Mesenchymal stem cell (in vitro differentiated cells and primary cell): ENCODE data around the gene CELSR1.

Experiments used
- DNase-seq: peaks from one replicate; pipeline ENCODE4 v3.0.0-alpha.2; 2013
- H2AFZ ChIP-seq: one replicate; pipeline ENCODE4 v1.6.1; 2013; ENCODE audit warnings: low read depth, mild to moderate bottlenecking, control low read depth, inconsistent platforms, low read length, moderate library complexity
- H2AK5ac ChIP-seq: 2 replicates; pipeline ENCODE4 v1.6.1; 2013; ENCODE audit warnings: low read length, moderate library complexity, mild to moderate bottlenecking, inconsistent platforms; ENCODE audit not compliant: severe bottlenecking
- H2BK120ac ChIP-seq: one replicate; pipeline ENCODE4 v1.6.1; 2013; ENCODE audit warnings: low read depth, mild to moderate bottlenecking, inconsistent platforms, low read length, moderate library complexity
- H2BK12ac ChIP-seq, 2 experiments: one replicate each; pipeline ENCODE4 v1.6.1; 2013; ENCODE audit warnings: inconsistent platforms in 2 of 2, low read length in 2 of 2, mild to moderate bottlenecking in 2 of 2, moderate library complexity in 2 of 2, control low read depth in 1 of 2
- H2BK15ac ChIP-seq: one replicate; pipeline ENCODE4 v1.6.1; 2013; ENCODE audit warnings: mild to moderate bottlenecking, low read depth, inconsistent platforms; ENCODE audit not compliant: poor library complexity, severe bottlenecking
- H2BK5ac ChIP-seq: 2 replicates; pipeline ENCODE4 v1.6.1; 2013; ENCODE audit warnings: low read depth, mild to moderate bottlenecking, low read length, control low read depth, inconsistent platforms; ENCODE audit not compliant: poor library complexity, severe bottlenecking
- H3K14ac ChIP-seq, 2 experiments: one replicate each; pipeline ENCODE4 v1.6.1; 2013; ENCODE audit warnings: inconsistent platforms in 2 of 2, low read length in 2 of 2, control low read depth in 1 of 2, mild to moderate bottlenecking in 1 of 2, moderate library complexity in 1 of 2
- H3K18ac ChIP-seq, 2 experiments: one replicate each; pipeline ENCODE4 v1.6.1; 2013; ENCODE audit warnings: inconsistent platforms in 2 of 2, low read length in 2 of 2, control low read depth in 1 of 2, low read depth in 1 of 2, mild to moderate bottlenecking in 1 of 2
- H3K23ac ChIP-seq, 2 experiments: one replicate each; pipeline ENCODE4 v1.6.1; 2013; ENCODE audit warnings: inconsistent platforms in 2 of 2, low read length in 2 of 2, mild to moderate bottlenecking in 2 of 2, moderate library complexity in 2 of 2, control low read depth in 1 of 2
- H3K27ac ChIP-seq: 2 replicates; pipeline ENCODE4 v1.5.1; 2013; ENCODE audit warnings: mild to moderate bottlenecking, moderate library complexity, low read length, control low read depth, inconsistent platforms; ENCODE audit not compliant: poor library complexity, severe bottlenecking
- H3K27me3 ChIP-seq, 2 experiments: 2 replicates each; pipeline versions ENCODE4 v1.6.1 to v1.7.0; 2013; ENCODE audit warnings: low read length in 2 of 2, mild to moderate bottlenecking in 2 of 2, moderate library complexity in 2 of 2, control low read depth in 1 of 2, inconsistent platforms in 1 of 2; ENCODE audit not compliant: control insufficient read depth in 1 of 2, insufficient read depth in 1 of 2
- H3K36me3 ChIP-seq, 2 experiments: 2 replicates each; pipeline versions ENCODE4 v1.6.1 to v1.7.0; 2013; ENCODE audit warnings: low read length in 2 of 2, control low read depth in 1 of 2, inconsistent platforms in 1 of 2, low read depth in 1 of 2, mild to moderate bottlenecking in 1 of 2; ENCODE audit not compliant: insufficient read depth in 2 of 2, control insufficient read depth in 1 of 2
- H3K4ac ChIP-seq, 2 experiments: one replicate each; pipeline ENCODE4 v1.6.1; 2013; ENCODE audit warnings: inconsistent platforms in 2 of 2, low read length in 2 of 2, mild to moderate bottlenecking in 2 of 2, moderate library complexity in 2 of 2, control low read depth in 1 of 2, low read depth in 1 of 2
- H3K4me1 ChIP-seq: 2 replicates; pipeline ENCODE4 v1.6.1; 2013; ENCODE audit warnings: low read depth, low read length, control low read depth; ENCODE audit not compliant: control insufficient read depth, insufficient read depth
- H3K4me2 ChIP-seq: 2 replicates; pipeline ENCODE4 v1.6.1; 2013; ENCODE audit warnings: low read length, mild to moderate bottlenecking, inconsistent platforms; ENCODE audit not compliant: poor library complexity, severe bottlenecking
- H3K4me3 ChIP-seq, 2 experiments: 2 replicates each; pipeline versions ENCODE4 v1.5.1 to v1.7.0; 2013; ENCODE audit warnings: low read length in 2 of 2, mild to moderate bottlenecking in 2 of 2, control low read depth in 1 of 2, low read depth in 1 of 2; ENCODE audit not compliant: insufficient read depth in 1 of 2
- H3K79me1 ChIP-seq: replicated peaks from 2 replicates; pipeline ENCODE4 v1.6.1; 2013; ENCODE audit warnings: mild to moderate bottlenecking, control low read depth, low read length, inconsistent platforms; ENCODE audit not compliant: poor library complexity, severe bottlenecking
- H3K9ac ChIP-seq: 2 replicates; pipeline ENCODE4 v1.7.0; 2013; ENCODE audit warnings: mild to moderate bottlenecking, low read length, moderate library complexity
- H3K9me3 ChIP-seq: 2 replicates; pipeline ENCODE4 v1.7.0; 2013; ENCODE audit warnings: mild to moderate bottlenecking, low read length; ENCODE audit not compliant: control insufficient read depth
- H4K8ac ChIP-seq: one replicate; pipeline ENCODE4 v1.6.1; 2013; ENCODE audit warnings: inconsistent platforms, mild to moderate bottlenecking, low read length, moderate library complexity
- H4K91ac ChIP-seq: one replicate; pipeline ENCODE4 v1.6.1; 2013; ENCODE audit warnings: mild to moderate bottlenecking, low read length, inconsistent platforms
- WGBS: methylation state at CpG from one replicate; pipeline ENCODE4 v1.1.7; 2013; ENCODE audit warnings: mixed read lengths; 5-methylcytosine and 5-hydroxymethylcytosine counted together

Gene CELSR1

DNA sequence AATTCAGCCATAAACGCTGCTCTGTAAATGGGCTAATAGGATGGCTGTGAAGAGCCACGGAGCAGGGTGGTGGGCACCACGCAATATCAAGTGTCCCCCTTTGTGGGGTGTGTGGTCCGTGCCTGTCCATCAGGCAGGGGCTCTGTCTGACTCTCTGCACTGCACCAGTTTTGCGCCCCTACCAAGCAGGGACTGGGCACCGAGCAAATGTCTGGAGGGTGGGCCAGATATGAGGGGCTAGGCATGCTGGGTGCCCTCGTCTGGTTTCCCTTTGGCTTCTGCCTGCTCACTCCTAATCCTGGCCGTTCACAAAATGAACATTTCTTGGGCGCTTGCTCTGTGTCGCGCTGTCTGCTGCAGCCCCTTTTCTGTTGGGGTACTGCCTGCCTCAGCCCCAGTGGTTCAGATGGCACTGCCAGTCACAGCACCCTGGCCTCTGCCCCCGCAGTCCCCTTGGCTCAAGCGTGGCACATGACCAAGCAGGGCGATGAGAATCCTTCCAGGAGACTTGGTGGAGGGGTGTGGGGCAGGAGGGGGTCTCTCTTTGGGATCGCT is 37.1 kb upstream of the CELSR1 start:
- 91% methylated on average over 15 of the region's 15 CpGs for WGBS
- no peak for DNase-seq

DNA sequence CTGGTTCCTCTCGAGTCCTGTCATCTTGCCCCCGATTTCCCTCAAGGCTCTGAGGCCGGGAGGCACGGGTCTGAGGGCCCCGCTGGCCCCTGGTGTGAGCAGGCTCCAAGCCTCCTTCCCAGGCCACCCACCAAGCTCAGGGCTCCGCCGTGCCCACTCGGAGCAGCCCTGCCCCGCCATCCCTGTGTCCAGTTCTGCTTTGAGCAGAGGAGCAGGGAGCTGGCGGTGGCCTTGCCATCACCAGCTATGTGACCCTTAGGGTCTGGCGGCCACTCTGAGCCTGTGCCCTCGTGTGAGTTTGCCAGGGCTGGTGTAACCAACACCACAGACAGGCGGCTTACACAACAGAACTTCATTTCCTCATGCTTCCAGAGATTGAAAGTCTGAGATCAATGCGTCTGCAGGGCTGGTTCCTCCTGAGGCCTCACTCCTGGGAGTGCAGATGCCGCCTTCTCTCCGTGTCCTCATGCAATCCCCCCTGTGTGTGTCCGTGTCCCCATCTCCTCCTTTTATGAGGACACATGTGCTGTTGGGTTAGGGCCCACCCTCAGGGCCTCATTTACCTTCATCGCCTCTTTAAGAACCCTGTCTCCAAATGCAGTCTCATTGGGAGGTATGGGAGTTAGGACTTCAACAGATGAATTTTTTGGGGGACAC is 36.5 kb upstream of the CELSR1 start:
- Histone ChIP-seq H2BK12ac (no peak overlapping the region), H3K23ac (no peak overlapping the region), H2AK5ac (no peak overlapping the region), H2BK120ac (no peak overlapping the region), H3K27ac (no peak overlapping the region), H3K4me1 (peaks cover 24% of the 10 kb centered on the region), H4K8ac (no peak overlapping the region), H3K18ac (no peak overlapping the region), H3K9ac (no peak overlapping the region), H3K36me3 (no peaks in the 10 kb centered on the region), H2AFZ (no peak overlapping the region), H4K91ac (no peak overlapping the region), H3K27me3 (peaks cover 5 to 7% of the 10 kb centered on the region in 2 experiments), H2BK5ac (no peak overlapping the region), H3K14ac (no peak overlapping the region), H3K4ac (no peak overlapping the region), H3K9me3 (peaks cover 16% of the 10 kb centered on the region), H2BK15ac (no peak overlapping the region), H3K79me1 (peaks cover 8% of the 10 kb centered on the region), H3K4me3 (no peak overlapping the region), H3K4me2 (no peak overlapping the region)
- DNase-seq: no peak
- WGBS: 88% methylated on average over 18 of the region's 18 CpGs

More for the DNA sequence above, 37.1 kb upstream of the CELSR1 start:
- Histone ChIP-seq H3K18ac (no peak overlapping the region), H2BK15ac (no peak overlapping the region), H3K4me1 (peaks cover 28% of the 10 kb centered on the region), H2AFZ (no peak overlapping the region), H2BK120ac (no peak overlapping the region), H3K9me3 (peaks cover 16% of the 10 kb centered on the region), H3K36me3 (no peaks in the 10 kb centered on the region), H2AK5ac (no peak overlapping the region), H2BK12ac (no peak overlapping the region), H3K79me1 (peaks cover 8% of the 10 kb centered on the region), H3K4me2 (no peak overlapping the region), H3K14ac (no peak overlapping the region), H4K8ac (no peak overlapping the region), H3K27ac (no peak overlapping the region), H3K4me3 (no peak overlapping the region), H3K23ac (no peak overlapping the region), H3K4ac (no peak overlapping the region), H2BK5ac (no peak overlapping the region), H3K9ac (no peak overlapping the region), H3K27me3 (peaks cover under 1 to 7% of the 10 kb centered on the region in 2 experiments), H4K91ac (peak overlapping the region; percentile 58)

DNA sequence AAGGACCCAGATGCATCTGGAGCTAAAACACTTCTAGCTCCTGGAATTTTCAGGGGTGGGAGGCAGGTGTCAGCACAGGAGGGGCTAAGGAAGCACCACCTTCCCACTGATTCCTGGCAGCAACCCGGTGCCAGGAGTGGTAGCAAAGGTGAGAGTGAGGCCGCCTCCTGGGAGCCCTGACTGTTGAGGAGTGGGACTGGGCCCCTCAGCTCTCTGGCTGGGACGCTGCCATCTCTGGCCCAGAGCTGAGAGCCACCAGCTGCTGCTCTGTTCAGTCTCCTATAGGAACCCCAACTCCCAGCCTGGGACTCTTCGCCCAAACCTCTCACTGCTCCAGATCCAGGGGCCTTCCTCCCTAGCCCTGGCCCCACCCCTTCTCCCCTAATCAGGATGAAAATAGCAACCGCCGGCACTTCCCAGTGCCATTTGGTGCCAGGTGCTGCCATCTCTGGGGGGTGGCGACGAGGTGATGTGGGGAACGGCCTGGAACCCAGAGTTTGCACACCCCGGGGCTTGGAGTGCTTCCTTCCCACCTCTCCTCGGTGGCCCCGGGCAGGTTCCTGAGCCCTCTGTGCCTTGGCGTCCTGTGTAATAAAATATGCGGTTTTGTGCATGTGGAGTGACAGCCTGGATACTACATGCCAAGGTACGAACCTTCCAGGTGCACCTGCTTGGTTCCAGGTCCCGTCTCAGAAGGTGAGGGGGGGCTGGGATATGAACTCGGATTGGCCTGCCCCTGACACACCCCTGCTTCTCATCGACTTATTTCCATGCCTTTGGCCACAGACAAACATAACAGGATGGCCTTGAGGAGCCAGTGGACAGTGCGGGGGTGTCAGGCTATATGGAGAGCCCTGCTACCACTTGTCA is 35.7 kb upstream of the CELSR1 start:
- Histone ChIP-seq H3K4me2 (no peak overlapping the region), H3K9me3 (peaks cover 16% of the 10 kb centered on the region), H3K18ac (no peak overlapping the region), H4K91ac (no peak overlapping the region), H3K14ac (no peak overlapping the region), H3K23ac (no peak overlapping the region), H2AFZ (no peak overlapping the region), H3K79me1 (peaks cover 1% of the 10 kb centered on the region), H3K9ac (no peak overlapping the region), H3K27ac (no peak overlapping the region), H3K27me3 (peaks cover 5 to 7% of the 10 kb centered on the region in 2 experiments), H2BK120ac (no peak overlapping the region), H3K4me1 (peaks cover 16% of the 10 kb centered on the region), H3K4ac (no peak overlapping the region), H2BK12ac (no peak overlapping the region), H2AK5ac (no peak overlapping the region), H3K36me3 (no peaks in the 10 kb centered on the region), H2BK5ac (no peak overlapping the region), H4K8ac (no peak overlapping the region), H3K4me3 (no peak overlapping the region), H2BK15ac (no peak overlapping the region)
- DNase-seq: no peak
- 96% methylated on average over 19 of the region's 19 CpGs for WGBS

DNA sequence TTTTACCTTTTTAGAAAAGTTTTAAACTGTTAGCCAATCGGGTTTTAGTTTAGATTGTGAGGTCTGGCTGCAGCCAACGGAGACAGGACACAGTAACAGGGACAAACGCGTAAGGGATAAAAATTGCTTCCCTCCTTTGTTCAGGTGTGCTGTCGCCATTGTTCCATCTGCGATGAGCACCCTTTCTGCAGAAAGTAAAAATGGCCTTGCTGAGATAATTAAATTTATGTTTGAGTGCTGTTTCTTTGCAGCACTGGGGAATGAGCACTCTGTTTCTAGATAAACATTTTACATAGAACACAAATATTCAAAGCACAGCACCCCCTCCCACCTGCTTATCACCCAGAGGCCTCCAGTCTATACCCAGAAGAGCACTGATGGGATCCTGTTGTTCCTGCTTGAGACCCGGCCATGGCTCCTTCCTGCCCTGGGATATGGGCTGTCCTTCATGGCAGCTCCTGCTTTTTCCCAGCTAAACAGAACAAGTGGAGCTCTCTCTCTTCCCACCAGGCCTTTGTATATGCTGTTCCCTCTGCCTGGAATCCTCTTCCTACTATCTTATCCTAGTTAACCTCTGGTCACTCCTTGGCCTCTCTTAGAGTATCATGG is 34.3 kb upstream of the CELSR1 start:
- Histone ChIP-seq H3K27me3 (peaks cover 5 to 7% of the 10 kb centered on the region in 2 experiments), H4K91ac (no peak overlapping the region), H2AFZ (no peak overlapping the region), H4K8ac (no peak overlapping the region), H3K23ac (no peak overlapping the region), H3K14ac (no peak overlapping the region), H3K4ac (no peak overlapping the region), H2BK15ac (no peak overlapping the region), H2BK120ac (no peak overlapping the region), H3K79me1 (no peaks in the 10 kb centered on the region), H3K18ac (no peak overlapping the region), H3K9ac (no peak overlapping the region), H3K27ac (no peak overlapping the region), H3K4me3 (no peak overlapping the region), H3K4me2 (no peak overlapping the region), H2AK5ac (no peak overlapping the region), H2BK5ac (no peak overlapping the region), H3K4me1 (peaks cover 10% of the 10 kb centered on the region), H3K36me3 (no peaks in the 10 kb centered on the region), H2BK12ac (no peak overlapping the region), H3K9me3 (peaks cover 16% of the 10 kb centered on the region)
- DNase-seq: no peak
- 56% methylated on average over 5 of the region's 7 CpGs for WGBS
